Measurements from ENCODE around the gene TMEM69. TPM values are rescaled to one million over a fixed set of nuclear protein-coding genes. Genes with fewer than 3 reads are reported as not detected.
A peak's percentile ranks its signal among the peaks of the same experiment; 100 is the strongest.
"Not testable (repeated sequence)": the region's sequence is repeated elsewhere in the genome, so short reads cannot be mapped to it uniquely, and the experiment has no call there.

The TMEM69 gene
- total and polyA plus RNA-seq, 2 experiments from 2014 or later, result 30.6 to 33.5 TPM

- Histone ChIP-seq H3K36me3 (replicated peaks; ENCODE audit: insufficient read depth, low read depth) (no peaks in the 10 kb centered on the region), H3K9me2 (replicated peaks; ENCODE audit: insufficient read depth) (no peaks in the 10 kb centered on the region), H3K27ac (no peak overlapping the region), H2AFZ (no peak overlapping the region), H3K9me3 (ENCODE audit: low read depth) (no peaks in the 10 kb centered on the region), H3K4me2 (no peak overlapping the region), H3K79me2 (peaks cover 3% of the 10 kb centered on the region), H3K4me3 (no peak overlapping the region), H4K20me1 (ENCODE audit: insufficient read depth, poor library complexity, severe bottlenecking) (no peaks in the 10 kb centered on the region), H3K4me1 (ENCODE audit: insufficient read depth) (no peaks in the 10 kb centered on the region), H3K27me3 (no peaks in the 10 kb centered on the region)
- TF ChIP-seq, protein P1, sequence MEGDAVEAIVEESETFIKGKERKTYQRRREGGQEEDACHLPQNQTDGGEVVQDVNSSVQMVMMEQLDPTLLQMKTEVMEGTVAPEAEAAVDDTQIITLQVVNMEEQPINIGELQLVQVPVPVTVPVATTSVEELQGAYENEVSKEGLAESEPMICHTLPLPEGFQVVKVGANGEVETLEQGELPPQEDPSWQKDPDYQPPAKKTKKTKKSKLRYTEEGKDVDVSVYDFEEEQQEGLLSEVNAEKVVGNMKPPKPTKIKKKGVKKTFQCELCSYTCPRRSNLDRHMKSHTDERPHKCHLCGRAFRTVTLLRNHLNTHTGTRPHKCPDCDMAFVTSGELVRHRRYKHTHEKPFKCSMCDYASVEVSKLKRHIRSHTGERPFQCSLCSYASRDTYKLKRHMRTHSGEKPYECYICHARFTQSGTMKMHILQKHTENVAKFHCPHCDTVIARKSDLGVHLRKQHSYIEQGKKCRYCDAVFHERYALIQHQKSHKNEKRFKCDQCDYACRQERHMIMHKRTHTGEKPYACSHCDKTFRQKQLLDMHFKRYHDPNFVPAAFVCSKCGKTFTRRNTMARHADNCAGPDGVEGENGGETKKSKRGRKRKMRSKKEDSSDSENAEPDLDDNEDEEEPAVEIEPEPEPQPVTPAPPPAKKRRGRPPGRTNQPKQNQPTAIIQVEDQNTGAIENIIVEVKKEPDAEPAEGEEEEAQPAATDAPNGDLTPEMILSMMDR (IDR thresholded peaks at IDR 0.05; ENCODE audit: poor library complexity), result no peak
- TF ChIP-seq EZH2phosphoT487 (IDR thresholded peaks at IDR 0.05; ENCODE audit: low read depth, severe bottlenecking, unreplicated experiment) (no peak), EZH2 (IDR thresholded peaks at IDR 0.05; ENCODE audit: borderline replicate concordance) (no peak)
- peak; percentile 17 for DNase-seq (ENCODE audit: low spot score)
- WGBS (ENCODE audit: low lambda C conversion rate, missing lambda C conversion rate), result 75% methylated on average over 3 of the region's 3 CpGs
These were observed 42.2 kb downstream of the TMEM69 start for GRCh38 chr1:45730075-45730779.

- H3K36me3 ChIP-seq (replicated peaks; ENCODE audit: insufficient read depth, low read depth), result no peaks in the 10 kb centered on the region
- no peaks in the 10 kb centered on the region for H4K20me1 ChIP-seq (ENCODE audit: insufficient read depth, poor library complexity, severe bottlenecking)
- H3K79me2 ChIP-seq, result peaks cover 3% of the 10 kb centered on the region
- no peak overlapping the region for H3K4me3 ChIP-seq
- 100% methylated on average over 1 of the region's 1 CpG for WGBS (ENCODE audit: low lambda C conversion rate, missing lambda C conversion rate)
- no peak overlapping the region for H3K27ac ChIP-seq
- H2AFZ ChIP-seq, result no peak overlapping the region
- no peaks in the 10 kb centered on the region for H3K9me3 ChIP-seq (ENCODE audit: low read depth)
- no peak for TF ChIP-seq EZH2 (IDR thresholded peaks at IDR 0.05; ENCODE audit: borderline replicate concordance)
- no peak for TF ChIP-seq EZH2phosphoT487 (IDR thresholded peaks at IDR 0.05; ENCODE audit: low read depth, severe bottlenecking, unreplicated experiment)
- TF ChIP-seq, protein P1 (IDR thresholded peaks at IDR 0.05; ENCODE audit: poor library complexity), result no peak
- H3K27me3 ChIP-seq, result no peaks in the 10 kb centered on the region
- no peak for DNase-seq (ENCODE audit: low spot score)
- H3K4me1 ChIP-seq (ENCODE audit: insufficient read depth), result no peaks in the 10 kb centered on the region
- H3K9me2 ChIP-seq (replicated peaks; ENCODE audit: insufficient read depth), result no peaks in the 10 kb centered on the region
- no peak overlapping the region for H3K4me2 ChIP-seq
These were observed 42.9 kb downstream of the TMEM69 start for GRCh38 chr1:45730780-45731319.

GRCh38 chr1:45739137-45739536 is 51.2 kb downstream of the TMEM69 start:
- Histone ChIP-seq H3K4me2 (no peak overlapping the region), H2AFZ (no peak overlapping the region), H3K9me3 (ENCODE audit: low read depth) (no peaks in the 10 kb centered on the region), H4K20me1 (ENCODE audit: insufficient read depth, poor library complexity, severe bottlenecking) (no peaks in the 10 kb centered on the region), H3K79me2 (peaks cover 6% of the 10 kb centered on the region), H3K27ac (no peak overlapping the region), H3K4me1 (ENCODE audit: insufficient read depth) (no peaks in the 10 kb centered on the region), H3K4me3 (no peak overlapping the region), H3K9me2 (replicated peaks; ENCODE audit: insufficient read depth) (no peaks in the 10 kb centered on the region), H3K36me3 (replicated peaks; ENCODE audit: insufficient read depth, low read depth) (no peaks in the 10 kb centered on the region), H3K27me3 (no peaks in the 10 kb centered on the region)
- no peak for TF ChIP-seq EZH2phosphoT487 (IDR thresholded peaks at IDR 0.05; ENCODE audit: low read depth, severe bottlenecking, unreplicated experiment)
- TF ChIP-seq, protein P1 (IDR thresholded peaks at IDR 0.05; ENCODE audit: poor library complexity), result no peak
- TF ChIP-seq EZH2 (IDR thresholded peaks at IDR 0.05; ENCODE audit: borderline replicate concordance), result no peak
- 96% methylated on average over 4 of the region's 4 CpGs for WGBS (ENCODE audit: low lambda C conversion rate, missing lambda C conversion rate)
- DNase-seq (ENCODE audit: low spot score), result no peak

- not testable (repeated sequence) for H2AFZ ChIP-seq; H4K20me1 ChIP-seq (ENCODE audit: insufficient read depth, poor library complexity, severe bottlenecking); H3K4me1 ChIP-seq (ENCODE audit: insufficient read depth); H3K36me3 ChIP-seq (replicated peaks; ENCODE audit: insufficient read depth, low read depth); H3K9me3 ChIP-seq (ENCODE audit: low read depth); H3K4me3 ChIP-seq; H3K27ac ChIP-seq; H3K4me2 ChIP-seq; DNase-seq (ENCODE audit: low spot score); H3K9me2 ChIP-seq (replicated peaks; ENCODE audit: insufficient read depth); H3K27me3 ChIP-seq; H3K79me2 ChIP-seq
- WGBS (ENCODE audit: low lambda C conversion rate, missing lambda C conversion rate), result 66% methylated on average over 5 of the region's 5 CpGs
These were observed 51.7 kb downstream of the TMEM69 start for GRCh38 chr1:45739641-45740156.

All from hepatocyte (in vitro differentiated cells).